IMR-90 (cell line): Measurements from ENCODE around the gene NRF1. TPM values are rescaled to one million over a fixed set of nuclear protein-coding genes. Genes with fewer than 3 reads are reported as not detected.

Experiments
- ATAC-seq: fragments of 200-7000 bp; cut with Tn5 transposase; 2 replicates; pipeline ENCODE4 v1.9.1; 2020; ENCODE audit warnings: low read depth, mild to moderate bottlenecking, moderate library complexity
- BruUV-seq: library from RNA; stranded (reverse); fragments of 400-500 nt; replicated peaks from 2 replicates; lab custom pipeline; 2021; lab: Mats Ljungman, UMichigan
- CTCF ChIA-PET: fragments of 300-600 bp; formaldehyde crosslinking; extraction: SDS; loops from one replicate; lab custom pipeline; 2021; ENCODE audit warnings: antibody characterized with exemption; lab: Yijun Ruan, JAX
- POLR2A ChIA-PET: fragments of 300-600 bp; sonication (Branson Sonifier 250); formaldehyde crosslinking; loops from one replicate; lab custom pipeline; 2022; ENCODE audit warnings: antibody characterized with exemption; ENCODE audit not compliant: unreplicated experiment; lab: Charles Lee
- DNase-seq: peaks from one replicate; pipeline ENCODE4 v3.0.0; 2013
- H2AFZ ChIP-seq: replicated peaks from 2 replicates; pipeline ENCODE3; 2013; ENCODE audit warnings: low read length, mild to moderate bottlenecking; ENCODE audit not compliant: poor library complexity
- H2AK5ac ChIP-seq: 2 replicates; pipeline ENCODE4 v1.6.1; 2013; ENCODE audit warnings: low read depth, low read length, inconsistent platforms
- H2AK9ac ChIP-seq: replicated peaks from 2 replicates; pipeline ENCODE3; 2013; ENCODE audit warnings: mild to moderate bottlenecking, low read depth, low read length, moderate library complexity; ENCODE audit not compliant: poor library complexity
- H2BK120ac ChIP-seq: 2 replicates; pipeline ENCODE4 v1.6.1; 2013; ENCODE audit warnings: low read depth, low read length, inconsistent platforms
- H2BK15ac ChIP-seq: 3 replicates; pipeline ENCODE4 v1.6.1; 2013; ENCODE audit warnings: low read depth, low read length, inconsistent platforms
- H2BK20ac ChIP-seq: 2 replicates; pipeline ENCODE4 v1.6.1; 2013; ENCODE audit warnings: low read depth, mild to moderate bottlenecking, inconsistent platforms, low read length, moderate library complexity
- H2BK5ac ChIP-seq: 2 replicates; pipeline ENCODE4 v1.6.1; 2013; ENCODE audit warnings: mild to moderate bottlenecking, low read depth, low read length, inconsistent platforms; ENCODE audit not compliant: poor library complexity, severe bottlenecking
- H3K14ac ChIP-seq: replicated peaks from 2 replicates; pipeline ENCODE4 v1.6.1; 2013; ENCODE audit warnings: low read depth, low read length, inconsistent platforms
- H3K18ac ChIP-seq: 2 replicates; pipeline ENCODE4 v1.6.1; 2013; ENCODE audit warnings: low read depth, low read length, control low read depth
- H3K23ac ChIP-seq: 2 replicates; pipeline ENCODE4 v1.6.1; 2013; ENCODE audit warnings: low read depth, low read length, inconsistent platforms
- H3K27ac ChIP-seq: 2 replicates; pipeline ENCODE4 v1.5.1; 2013; ENCODE audit warnings: mild to moderate bottlenecking, control low read depth, low read length; ENCODE audit not compliant: insufficient read depth
- H3K27me3 ChIP-seq: 2 replicates; pipeline ENCODE4 v1.6.1; 2013; ENCODE audit warnings: low read length; ENCODE audit not compliant: control insufficient read depth, insufficient read depth
- H3K36me3 ChIP-seq: 2 replicates; pipeline ENCODE4 v1.6.1; 2013; ENCODE audit warnings: low read length, mixed read lengths; ENCODE audit not compliant: control insufficient read depth, insufficient read depth
- H3K4ac ChIP-seq: 2 replicates; pipeline ENCODE4 v1.6.1; 2013; ENCODE audit warnings: low read depth, low read length, inconsistent platforms
- H3K4me1 ChIP-seq: 2 replicates; pipeline ENCODE4 v1.6.1; 2013; ENCODE audit warnings: low read length, mixed read lengths; ENCODE audit not compliant: control insufficient read depth, insufficient read depth
- H3K4me2 ChIP-seq: 2 replicates; pipeline ENCODE4 v1.6.1; 2013; ENCODE audit warnings: low read depth, mild to moderate bottlenecking, control low read depth, low read length, moderate library complexity
- H3K4me3 ChIP-seq: 2 replicates; pipeline ENCODE4 v1.5.1; 2013; ENCODE audit warnings: low read depth, mild to moderate bottlenecking, control low read depth, low read length, moderate library complexity; ENCODE audit not compliant: insufficient read depth
- H3K56ac ChIP-seq: 2 replicates; pipeline ENCODE4 v1.6.1; 2013; ENCODE audit warnings: low read length, inconsistent platforms; ENCODE audit not compliant: insufficient read depth; ENCODE audit errors: extremely low read depth
- H3K79me1 ChIP-seq, 2 experiments: 2 replicates each; pipeline ENCODE4 v1.6.1; 2013; ENCODE audit warnings: low read length in 2 of 2, inconsistent platforms in 1 of 2, low read depth in 1 of 2
- H3K9ac ChIP-seq: 2 replicates; pipeline ENCODE4 v1.6.1; 2013; ENCODE audit warnings: low read depth, low read length, control low read depth
- H3K9me1 ChIP-seq: 2 replicates; pipeline ENCODE4 v1.6.1; 2013; ENCODE audit warnings: low read length, inconsistent platforms; ENCODE audit not compliant: insufficient read depth
- H3K9me3 ChIP-seq: 2 replicates; pipeline ENCODE4 v1.6.1; 2013; ENCODE audit warnings: low read length; ENCODE audit not compliant: control insufficient read depth, insufficient read depth
- H4K20me1 ChIP-seq: 2 replicates; pipeline ENCODE4 v1.6.1; 2013; ENCODE audit warnings: low read length, inconsistent platforms; ENCODE audit not compliant: insufficient read depth
- H4K5ac ChIP-seq: 2 replicates; pipeline ENCODE4 v1.6.1; 2013; ENCODE audit warnings: mild to moderate bottlenecking, low read depth, low read length, control low read depth
- H4K8ac ChIP-seq, 2 experiments: 2 replicates each; pipeline ENCODE4 v1.6.1; 2013; ENCODE audit warnings: low read depth in 2 of 2, low read length in 2 of 2, control low read depth in 1 of 2, inconsistent platforms in 1 of 2
- H4K91ac ChIP-seq: 2 replicates; pipeline ENCODE4 v1.6.1; 2013; ENCODE audit warnings: low read depth, low read length, inconsistent platforms; ENCODE audit not compliant: insufficient read depth
- BHLHE40 ChIP-seq: fragments of 150-350 bp; IDR thresholded peaks from 2 replicates; pipeline ENCODE4 v1.6.1; 2016; ENCODE audit warnings: mild to moderate bottlenecking, low read depth, low read length
- CHD1 ChIP-seq: IDR thresholded peaks from 2 replicates; pipeline ENCODE4 v1.6.1; 2012; ENCODE audit warnings: low read depth, low read length, improper control_type of control experiment
- FOS ChIP-seq: fragments of 150-350 bp; IDR thresholded peaks from 2 replicates; pipeline ENCODE4 v1.6.1; 2016; ENCODE audit warnings: low read depth, low read length
- MAFK ChIP-seq: IDR thresholded peaks from 2 replicates; pipeline ENCODE4 v1.6.1; 2012; ENCODE audit warnings: low read depth, low read length, improper control_type of control experiment
- MAZ ChIP-seq: IDR thresholded peaks from 2 replicates; pipeline ENCODE4 v1.6.1; 2012; ENCODE audit warnings: low read depth, mild to moderate bottlenecking, low read length, improper control_type of control experiment, moderate library complexity, borderline replicate concordance
- MXI1 ChIP-seq: IDR thresholded peaks from 2 replicates; pipeline ENCODE4 v1.6.1; 2012; ENCODE audit warnings: low read depth, mild to moderate bottlenecking, low read length, moderate library complexity, borderline replicate concordance
- POLR2A ChIP-seq: IDR thresholded peaks from 2 replicates; pipeline ENCODE4 v1.6.1; 2012; ENCODE audit warnings: mild to moderate bottlenecking, low read depth, low read length
- RAD21 ChIP-seq: IDR thresholded peaks from 2 replicates; pipeline ENCODE4 v1.6.1; 2012; ENCODE audit warnings: low read length, improper control_type of control experiment
- RCOR1 ChIP-seq: IDR thresholded peaks from 2 replicates; pipeline ENCODE4 v1.6.1; 2012; ENCODE audit warnings: mild to moderate bottlenecking, low read length, improper control_type of control experiment; ENCODE audit not compliant: insufficient replicate concordance
- RFX5 ChIP-seq: IDR thresholded peaks from 2 replicates; pipeline ENCODE4 v1.8.0; 2012; ENCODE audit warnings: low read depth, mild to moderate bottlenecking, low read length, moderate library complexity
- SMC3 ChIP-seq: fragments of 150-350 bp; IDR thresholded peaks from 2 replicates; pipeline ENCODE4 v1.6.1; 2016; ENCODE audit warnings: low read depth, mild to moderate bottlenecking, antibody characterized with exemption, low read length, moderate library complexity
- WGBS, 2 experiments: methylation state at CpG; one replicate each; pipeline versions ENCODE4 v1.1.5 to v1.1.7; 2013; ENCODE audit warnings: missing lambda C conversion rate in 2 of 2; ENCODE audit not compliant: insufficient read length in 1 of 2; ENCODE audit errors: extremely low coverage in 2 of 2; 5-methylcytosine and 5-hydroxymethylcytosine counted together
- dilution Hi-C: fragments of 300-500 bp; cut with HindIII; formaldehyde crosslinking; loops from one replicate; pipeline ENCODE4 v1.14.3; 2018; ENCODE audit warnings: low sequenced_read_pairs; ENCODE audit not compliant: unreplicated experiment
- in situ Hi-C: fragments of 300-500 bp; cut with MboI; formaldehyde crosslinking; loops from 3 replicates; pipeline ENCODE4 v1.14.3; 2019; ENCODE audit warnings: low sequenced_read_pairs, inconsistent platforms, mixed read lengths
- intact Hi-C: fragments of 100-400 bp; cut with micrococcal nuclease; formaldehyde crosslinking; loops from 2 replicates; pipeline ENCODE4 v1.10.0; 2022
- polyA plus RNA-seq, 3 experiments: library from polyadenylated mRNA; depleted of rRNA; stranded (reverse); fragments of >200 nt; gene quantifications; 2 replicates each; pipeline ENCODE4 v1.2.3, GENCODE V29; 2012; ENCODE audit warnings: low replicate concordance in 1 of 3
- total RNA-seq: library from RNA; depleted of rRNA; stranded (reverse); fragments of >200 nt; gene quantifications from 2 replicates; pipeline ENCODE4 v1.2.3, GENCODE V29; 2012
- TF ChIP-seq, protein P1 (sequence below): fragments of 150-350 bp; IDR thresholded peaks from 2 replicates; pipeline ENCODE4 v1.6.1; 2016; ENCODE audit warnings: low read depth, mild to moderate bottlenecking, low read length, moderate library complexity, borderline replicate concordance

NRF1 gene
- total and polyA plus RNA-seq, 2 of the 4 experiments (the other 2 are of a cell fraction) = 11.4 to 15.8 TPM

DNA sequence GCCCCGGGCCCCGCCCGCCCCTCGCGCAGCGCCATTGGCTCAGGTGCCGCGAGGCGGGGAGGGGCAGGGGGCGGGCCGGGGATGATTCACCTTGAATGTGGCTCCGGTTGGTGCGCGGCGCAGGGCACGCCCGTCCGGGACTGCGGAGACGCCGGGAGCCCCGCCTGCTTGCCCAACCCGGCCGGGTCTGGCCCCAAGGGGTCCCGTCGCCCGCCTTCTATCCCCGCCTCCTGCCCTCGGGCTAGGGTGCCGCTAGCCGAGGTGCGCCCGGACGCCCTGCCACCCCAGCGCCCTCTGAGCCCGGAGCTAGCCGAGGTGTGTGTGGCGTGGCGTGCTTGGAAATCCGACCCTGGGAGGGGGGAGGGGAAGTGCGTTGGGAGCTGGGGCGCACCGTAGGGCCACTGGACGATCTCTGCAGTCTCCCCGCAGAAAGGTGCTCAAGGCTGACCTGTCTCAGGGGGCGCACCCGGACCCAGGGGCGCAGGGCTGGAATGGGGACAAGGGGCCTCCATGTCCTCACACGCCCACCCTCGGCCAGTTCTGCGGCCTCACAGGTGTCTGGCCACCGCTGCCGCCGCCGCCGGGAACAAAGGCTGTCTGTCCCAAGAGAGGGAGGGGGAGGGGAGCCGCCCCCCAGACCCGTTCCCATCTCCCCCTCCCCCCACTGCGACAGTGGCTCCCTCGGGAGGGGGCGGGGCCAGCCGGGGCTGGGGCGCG lies 168.9 kb downstream of the NRF1 start:
- no peak overlapping the region for H3K23ac ChIP-seq
- H2AK5ac ChIP-seq = no peak overlapping the region
- CTCF ChIA-PET = interaction anchor here (0.6 kb wide), 1 partner anchor 541 kb away, joined by 4 read pairs; no protein-coding TSS in a partner anchor
- H2BK5ac ChIP-seq = no peak overlapping the region
- POLR2A ChIA-PET = no interaction called here
- no peak overlapping the region for H4K91ac ChIP-seq
- no peak overlapping the region for H4K5ac ChIP-seq
- no peak overlapping the region for H3K14ac ChIP-seq
- H3K4me2 ChIP-seq = no peak overlapping the region
- H3K56ac ChIP-seq = no peak overlapping the region
- no peak overlapping the region for H2AK9ac ChIP-seq
- no peak overlapping the region for H4K8ac ChIP-seq
- in situ Hi-C loops (no loop called here), dilution Hi-C loops (no loop called here), intact Hi-C loops (no loop called here)
- H3K9me3 ChIP-seq = peaks cover 13% of the 10 kb centered on the region
- H2BK15ac ChIP-seq = no peak overlapping the region
- DNase-seq (no peak), ATAC-seq (peak; percentile 15; the same call in 1 of the 2 replicates)
- peak overlapping the region; percentile 70 for H2AFZ ChIP-seq
- H4K20me1 ChIP-seq = peaks cover 35% of the 10 kb centered on the region
- H3K18ac ChIP-seq = no peak overlapping the region
- no peaks in the 10 kb centered on the region for H3K36me3 ChIP-seq
- H3K27ac ChIP-seq = no peak overlapping the region
- H3K27me3 ChIP-seq = peaks cover 97% of the 10 kb centered on the region
- no peaks in the 10 kb centered on the region for H3K9me1 ChIP-seq
- no TSS peak for BruUV-seq
- no peaks in the 10 kb centered on the region for H3K79me1 ChIP-seq
- no peak overlapping the region for H3K9ac ChIP-seq
- TF ChIP-seq RAD21 (no peak), CHD1 (no peak), FOS (no peak), SMC3 (no peak), RFX5 (no peak), MAFK (no peak), POLR2A (no peak), MXI1 (no peak), BHLHE40 (no peak), RCOR1 (no peak), MAZ (no peak)
- TF ChIP-seq, protein P1, sequence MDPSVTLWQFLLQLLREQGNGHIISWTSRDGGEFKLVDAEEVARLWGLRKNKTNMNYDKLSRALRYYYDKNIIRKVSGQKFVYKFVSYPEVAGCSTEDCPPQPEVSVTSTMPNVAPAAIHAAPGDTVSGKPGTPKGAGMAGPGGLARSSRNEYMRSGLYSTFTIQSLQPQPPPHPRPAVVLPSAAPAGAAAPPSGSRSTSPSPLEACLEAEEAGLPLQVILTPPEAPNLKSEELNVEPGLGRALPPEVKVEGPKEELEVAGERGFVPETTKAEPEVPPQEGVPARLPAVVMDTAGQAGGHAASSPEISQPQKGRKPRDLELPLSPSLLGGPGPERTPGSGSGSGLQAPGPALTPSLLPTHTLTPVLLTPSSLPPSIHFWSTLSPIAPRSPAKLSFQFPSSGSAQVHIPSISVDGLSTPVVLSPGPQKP = no peak
- H3K4me3 ChIP-seq = no peak overlapping the region
- 1% methylated on average over 26 of the region's 64 CpGs; no CpG with 5 or more reads in 1 of the 2 experiments for WGBS, 2 experiments
- H3K4ac ChIP-seq = no peak overlapping the region
- peaks cover 2% of the 10 kb centered on the region; the same call in 1 of the 2 replicates for H3K4me1 ChIP-seq
- H2BK20ac ChIP-seq = no peak overlapping the region
- H2BK120ac ChIP-seq = no peak overlapping the region
